KBM-7 (cell line): ENCODE measurements around the gene MN1.

Experiments
- DNase-seq: peaks from one replicate; pipeline ENCODE4 v3.0.0-alpha.2; 2015
- in situ Hi-C: fragments of 300-500 bp; cut with MboI; formaldehyde crosslinking; loops from 2 replicates; pipeline ENCODE4 v1.14.3; 2020; ENCODE audit warnings: low sequenced_read_pairs, low pct_unique_long_range_greater_than_20kb, mixed read lengths

MN1 gene

GRCh38 chr22:27772984-27773498 is 28.5 kb downstream of the MN1 start:
- in situ Hi-C loops, result no loop called here

GRCh38 chr22:27772081-27772983 is 29.2 kb downstream of the MN1 start:
- no peak for DNase-seq
- in situ Hi-C loops, result no loop called here

More at GRCh38 chr22:27772984-27773498, 28.5 kb downstream of the MN1 start:
- no peak for DNase-seq

- DNase-seq, result no peak
- in situ Hi-C loops, result no loop called here
These were observed 29.9 kb downstream of the MN1 start for GRCh38 chr22:27771637-27772036.

GRCh38 chr22:27769012-27769411 is 32.5 kb downstream of the MN1 start:
- in situ Hi-C loops, result no loop called here
- no peak for DNase-seq

GRCh38 chr22:27768027-27768653 is 33.4 kb downstream of the MN1 start:
- in situ Hi-C loops, result no loop called here
- DNase-seq, result no peak

GRCh38 chr22:27766679-27767078 is 34.9 kb downstream of the MN1 start:
- no peak for DNase-seq
- in situ Hi-C loops, result no loop called here

GRCh38 chr22:27765706-27766291 is 35.8 kb downstream of the MN1 start:
- DNase-seq, result no peak
- in situ Hi-C loops, result no loop called here

- in situ Hi-C loops, result no loop called here
- no peak for DNase-seq
These were observed 36.8 kb downstream of the MN1 start for GRCh38 chr22:27764722-27765236.

GRCh38 chr22:27761665-27762064 is 39.9 kb downstream of the MN1 start:
- in situ Hi-C loops, result no loop called here
- no peak for DNase-seq

- in situ Hi-C loops, result no loop called here
- DNase-seq, result no peak
These were observed 40.6 kb downstream of the MN1 start for GRCh38 chr22:27761000-27761399.

- in situ Hi-C loops, result no loop called here
- no peak for DNase-seq
These were observed 41.1 kb downstream of the MN1 start for GRCh38 chr22:27760474-27760873.

GRCh38 chr22:27757928-27758525 is 43.5 kb downstream of the MN1 start:
- no peak for DNase-seq
- in situ Hi-C loops, result no loop called here

GRCh38 chr22:27756212-27756660 is 45.3 kb downstream of the MN1 start:
- no peak for DNase-seq
- in situ Hi-C loops, result no loop called here

GRCh38 chr22:27755521-27756211 is 45.9 kb downstream of the MN1 start:
- in situ Hi-C loops, result no loop called here
- DNase-seq, result no peak

- in situ Hi-C loops, result no loop called here
These were observed 46.6 kb downstream of the MN1 start for GRCh38 chr22:27754888-27755480.

GRCh38 chr22:27754247-27754887 is 47.2 kb downstream of the MN1 start:
- DNase-seq, result no peak
- in situ Hi-C loops, result no loop called here

More at GRCh38 chr22:27754888-27755480, 46.6 kb downstream of the MN1 start:
- no peak for DNase-seq

GRCh38 chr22:27752771-27753170 is 48.8 kb downstream of the MN1 start:
- no peak for DNase-seq
- in situ Hi-C loops, result no loop called here

- in situ Hi-C loops, result no loop called here
- DNase-seq, result no peak
These were observed 49.4 kb downstream of the MN1 start for GRCh38 chr22:27752141-27752540.
